GM21723 (cell line): ENCODE measurements around the gene FAM89B.
"Not testable (repeated sequence)": the region's sequence is repeated elsewhere in the genome, so short reads cannot be mapped to it uniquely, and the experiment has no call there.

Source experiments
- ATAC-seq: cut with Tn5 transposase; IDR thresholded peaks from one replicate; pipeline ENCODE4 v1.9.1; 2021; ENCODE audit warnings: mild to moderate bottlenecking, moderate library complexity; ENCODE audit not compliant: unreplicated experiment

FAM89B gene

DNA sequence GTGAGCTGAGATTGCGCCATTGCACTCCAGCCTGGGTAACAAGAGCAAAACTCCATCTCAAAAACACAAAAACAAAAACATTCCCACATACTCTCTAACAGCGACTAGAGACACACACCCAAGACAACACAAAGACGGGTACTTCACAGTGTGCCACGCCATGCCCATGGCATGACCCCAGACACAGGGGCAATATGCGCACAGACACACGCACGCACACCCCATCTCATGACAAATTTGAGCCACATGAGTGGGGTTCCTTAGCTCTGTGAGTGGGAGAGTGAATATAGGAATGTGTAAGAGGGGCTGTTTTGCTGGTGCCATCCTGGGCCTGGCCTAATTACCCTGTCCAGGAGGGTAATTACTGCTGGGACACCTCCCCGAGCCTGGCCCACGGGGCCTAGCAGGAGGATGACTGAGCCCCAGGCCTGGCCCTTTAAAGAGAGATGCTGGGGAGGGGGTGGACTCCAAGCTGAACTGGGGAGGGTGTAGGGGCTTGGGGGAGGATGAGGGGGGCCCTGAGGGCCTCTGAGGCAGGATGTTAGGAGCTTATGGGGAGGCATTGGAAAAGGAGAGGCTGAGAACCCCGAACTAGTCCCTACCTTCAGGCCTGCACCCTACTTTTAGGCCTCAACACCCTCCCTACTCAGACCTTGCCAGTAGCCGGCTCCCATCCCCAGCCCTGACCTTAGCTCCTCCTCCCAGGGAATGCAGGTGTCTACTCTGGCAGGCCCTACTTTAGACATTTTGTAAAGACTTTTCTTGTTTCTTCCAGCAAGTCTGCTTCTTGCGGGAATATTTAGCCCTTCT, 15.7 kb upstream of the FAM89B start:
- no peak for ATAC-seq

DNA sequence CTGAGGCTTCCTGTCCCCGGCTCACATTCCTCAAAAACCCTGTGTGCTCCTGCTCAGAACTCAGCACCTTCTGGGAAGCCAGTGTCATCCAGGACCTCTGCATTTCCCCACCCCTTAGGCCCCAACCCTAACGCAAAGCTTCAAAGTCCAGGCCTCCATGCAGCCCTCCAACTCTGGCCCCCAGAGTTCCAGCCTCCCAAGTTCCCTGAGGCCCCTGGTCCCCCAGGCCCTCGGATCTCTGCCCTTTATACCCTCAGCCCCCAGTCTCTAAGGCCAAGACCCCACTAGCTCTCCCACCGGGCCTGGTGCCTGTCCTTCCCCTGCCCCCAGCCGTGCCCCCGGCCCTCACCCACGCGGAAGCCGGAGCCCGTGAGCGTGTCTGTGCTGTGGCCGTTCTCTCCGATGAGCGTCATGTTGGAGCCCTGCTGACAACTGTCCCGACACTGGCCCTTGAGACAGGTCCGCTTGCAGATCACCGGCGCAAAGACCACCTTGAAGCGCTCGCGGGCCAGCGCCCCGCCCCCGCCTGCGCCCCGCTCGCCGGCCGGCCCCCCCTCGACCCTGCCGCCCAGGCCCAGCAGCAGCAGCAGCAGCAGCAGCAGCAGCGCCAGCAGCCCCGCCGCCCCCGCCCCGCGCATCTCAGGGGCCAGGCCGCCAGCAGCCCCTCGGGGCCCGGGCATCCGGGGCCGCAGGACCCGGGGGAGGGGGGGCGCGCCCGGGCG, 14.9 kb upstream of the FAM89B start:
- no peak for ATAC-seq

DNA sequence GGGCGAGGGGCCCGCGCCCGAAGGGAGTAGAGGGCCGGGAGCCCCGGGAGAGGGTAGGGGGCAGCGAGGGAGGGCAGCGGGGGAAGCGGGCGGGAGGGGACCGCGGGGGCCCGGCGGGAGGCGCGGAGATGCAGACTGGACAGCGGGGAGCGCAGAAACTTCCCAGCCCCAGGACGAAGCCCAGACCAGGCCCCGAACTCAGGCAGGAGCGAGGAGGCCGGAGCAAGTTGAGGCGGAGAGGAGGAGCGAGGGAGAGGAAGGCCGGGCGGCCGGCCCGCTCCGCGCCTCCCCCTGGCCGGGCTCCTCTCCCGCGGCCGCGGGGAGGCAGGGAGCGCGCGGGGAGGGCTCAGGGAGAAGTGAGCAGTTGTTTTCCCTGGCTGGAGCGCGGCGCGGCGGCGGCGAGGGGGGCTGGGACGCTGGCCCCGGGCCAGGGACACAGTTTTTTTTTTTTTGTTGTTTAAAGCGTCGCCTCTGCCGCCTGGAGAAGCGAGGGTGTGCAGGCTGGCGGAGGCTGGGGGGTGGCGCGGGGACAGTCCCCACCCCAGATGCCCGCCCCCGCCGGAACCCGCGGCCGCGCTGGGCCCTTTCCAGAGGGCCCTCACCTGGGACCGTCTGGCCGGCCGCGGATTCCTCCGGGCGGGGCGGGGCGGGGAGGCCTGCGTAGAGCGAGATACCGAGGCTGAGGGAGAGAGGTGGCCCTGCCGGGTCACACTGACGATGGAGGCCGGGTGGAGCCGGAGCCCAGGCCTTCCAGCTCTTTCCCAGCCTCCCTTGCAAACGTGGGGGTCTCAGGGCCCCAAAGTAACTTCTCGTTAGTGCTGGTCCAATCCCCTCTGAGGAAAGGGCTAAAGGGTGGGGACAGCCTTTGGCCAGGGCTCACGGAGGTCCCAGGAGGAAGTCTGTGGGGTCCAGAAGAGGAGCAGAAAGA, 14.1 kb upstream of the FAM89B start, which contains the start of gene LTBP3:
Gene LTBP3, minus strand, starts transcription at position 358 of the 928 bp plus-strand sequence. CDS start 400 bp downstream, outside the sequence.
- no peak for ATAC-seq

DNA sequence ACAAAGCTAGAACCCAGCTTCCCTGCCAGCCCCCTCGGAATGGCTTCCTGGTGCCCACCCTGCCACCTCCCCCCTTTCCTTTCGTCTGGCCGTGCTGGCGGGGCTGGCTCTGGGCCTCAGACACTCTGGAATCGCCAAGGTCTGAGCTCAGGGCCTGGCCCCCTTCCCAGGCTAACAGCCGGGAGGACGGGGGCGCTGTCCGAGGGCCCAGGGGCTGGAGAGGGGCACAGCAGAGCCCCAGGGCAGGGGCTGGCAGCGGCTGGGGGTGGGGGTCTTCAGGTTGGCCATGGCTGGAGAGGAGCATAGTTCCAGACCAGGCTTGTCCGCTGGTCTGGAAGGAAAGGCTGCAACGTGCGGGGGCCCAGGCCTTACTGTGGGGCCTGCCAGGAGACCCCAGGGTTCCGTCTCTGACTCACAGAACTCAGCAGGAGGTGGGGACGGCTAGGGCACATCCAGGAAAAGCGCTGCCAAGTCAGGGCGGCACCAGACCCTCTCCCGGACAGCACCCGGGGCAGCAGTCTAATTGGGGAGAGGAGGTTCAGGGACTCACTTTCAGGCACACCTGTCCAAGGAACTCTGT, 13.3 kb upstream of the FAM89B start:
- ATAC-seq, result no peak

DNA sequence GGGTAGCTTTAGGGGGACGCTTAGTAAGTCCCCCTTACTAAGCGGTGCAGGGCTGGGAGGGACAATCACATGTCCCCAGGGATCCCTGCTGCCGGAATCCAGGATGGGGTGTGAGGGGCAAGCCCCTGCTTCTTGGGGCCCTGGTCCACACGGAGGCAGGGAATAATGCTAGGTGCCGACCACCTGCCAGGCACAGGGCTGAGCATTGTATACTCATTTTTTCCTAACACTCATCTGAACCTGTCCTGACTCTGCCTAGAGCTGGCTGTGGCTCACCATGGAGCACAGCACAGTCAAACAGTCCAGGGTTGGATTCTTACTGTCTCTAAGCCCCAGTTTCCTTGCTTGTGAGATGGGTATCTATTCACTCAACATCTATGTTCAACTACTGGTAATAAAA, 12.8 kb upstream of the FAM89B start:
- ATAC-seq, result no peak

DNA sequence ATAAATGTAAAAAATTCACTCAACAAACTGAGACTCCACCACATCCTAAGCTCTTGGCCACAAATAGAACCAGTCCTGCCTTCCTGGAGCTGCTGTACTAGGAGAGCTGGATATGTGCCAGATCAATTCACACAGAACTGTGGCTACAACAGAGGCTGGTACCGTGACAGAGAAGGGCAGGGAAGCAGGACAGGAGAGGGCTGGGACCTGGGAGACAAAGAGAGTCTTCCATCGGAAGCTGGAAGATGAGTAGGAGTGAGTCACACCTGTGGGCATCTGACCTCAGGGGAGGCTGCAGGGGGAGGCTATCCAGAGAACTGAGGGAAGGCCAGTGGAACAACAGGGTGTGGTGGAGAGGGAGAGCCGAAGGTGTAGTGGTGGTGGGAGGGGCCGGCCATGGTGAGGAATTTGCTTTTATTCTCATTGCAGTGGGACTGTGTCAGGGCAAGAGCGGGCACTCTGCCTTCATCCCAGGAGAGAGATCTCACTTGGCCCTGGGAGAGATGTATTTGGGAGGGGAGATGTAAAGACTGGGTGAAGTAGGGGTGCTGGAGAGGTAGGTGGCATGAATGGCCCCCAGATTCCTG, 12.3 kb upstream of the FAM89B start:
- ATAC-seq, result no peak

DNA sequence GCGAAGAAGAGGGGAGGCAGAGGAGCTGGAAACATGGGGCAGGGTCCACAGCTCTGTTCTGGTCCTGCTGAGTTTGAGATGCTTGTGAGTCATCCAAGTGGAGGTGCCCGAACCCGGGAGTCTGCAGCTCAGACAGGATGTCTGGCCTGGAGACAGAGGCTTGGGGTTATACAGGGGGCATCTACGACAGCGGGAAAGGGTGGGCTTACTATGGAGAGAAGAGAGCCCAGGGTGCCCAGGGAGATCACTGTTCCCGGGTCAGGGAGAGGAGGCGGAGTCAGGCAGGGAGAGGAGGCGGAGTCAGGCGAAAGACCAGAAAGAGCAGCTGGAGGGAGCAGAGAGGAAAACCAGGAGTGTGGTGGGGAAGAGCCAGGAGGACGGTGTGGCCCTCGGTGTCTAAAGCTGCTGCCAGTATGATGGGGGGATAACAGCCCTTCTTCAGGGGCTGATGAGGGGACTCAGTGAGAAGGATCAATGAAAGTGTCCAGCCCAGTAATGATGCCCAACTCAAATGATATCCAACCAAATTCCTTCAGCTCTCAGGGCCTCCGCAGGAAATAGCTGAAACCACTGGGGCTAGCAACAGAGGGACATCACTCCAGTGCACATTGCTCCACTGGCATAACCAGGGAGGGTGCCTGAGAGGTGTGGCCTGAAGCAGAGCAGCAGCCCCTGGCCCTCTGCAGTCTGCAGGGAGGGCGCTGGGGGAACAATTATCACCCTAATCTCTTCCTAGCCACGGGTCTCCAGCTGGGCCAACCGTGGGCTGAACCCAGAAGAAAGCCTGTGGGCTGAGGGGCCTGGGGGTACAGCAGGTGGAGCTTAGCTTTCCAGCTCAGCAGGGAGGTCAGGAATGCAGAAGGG, 11.6 kb upstream of the FAM89B start:
- ATAC-seq, result no peak

DNA sequence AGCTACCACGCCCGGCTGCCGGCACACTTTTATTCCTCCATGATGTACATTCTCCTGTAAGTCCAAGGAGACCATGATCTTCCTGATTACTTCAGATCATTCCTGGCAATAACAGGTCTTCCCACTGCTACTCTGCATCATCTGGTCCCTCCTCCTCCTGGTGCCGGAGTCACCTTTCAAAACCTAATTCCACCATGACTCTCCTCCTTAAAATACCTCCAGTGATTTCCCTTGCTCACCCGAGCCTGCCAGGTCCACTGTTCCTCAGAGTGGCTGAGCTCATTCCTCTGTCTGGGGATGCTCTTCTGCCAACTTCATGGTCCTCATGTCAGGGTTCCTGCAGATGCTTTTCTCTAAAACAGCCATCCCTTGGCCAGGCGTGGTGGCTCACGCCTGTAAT, 10.3 kb upstream of the FAM89B start:
- ATAC-seq, result no peak

DNA sequence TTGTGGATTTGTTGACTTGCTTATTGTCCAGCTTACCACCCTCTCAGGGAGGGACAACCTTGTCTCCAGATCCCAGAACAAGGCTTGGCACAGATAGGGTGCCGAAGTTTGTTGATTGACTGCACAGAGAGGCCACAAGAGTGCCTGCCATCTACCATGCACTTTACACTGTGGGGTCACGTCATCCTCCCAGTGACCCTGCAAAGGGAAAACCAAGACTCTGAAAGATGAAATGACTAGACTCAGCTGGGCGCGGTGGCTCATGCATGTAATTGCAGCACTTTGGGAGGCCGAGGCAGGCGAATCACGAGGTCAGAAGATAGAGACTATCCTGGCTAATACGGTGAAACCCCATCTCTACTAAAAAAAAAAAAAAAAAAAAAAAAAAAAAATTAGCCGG, 9.6 kb upstream of the FAM89B start:
- no peak for ATAC-seq

DNA sequence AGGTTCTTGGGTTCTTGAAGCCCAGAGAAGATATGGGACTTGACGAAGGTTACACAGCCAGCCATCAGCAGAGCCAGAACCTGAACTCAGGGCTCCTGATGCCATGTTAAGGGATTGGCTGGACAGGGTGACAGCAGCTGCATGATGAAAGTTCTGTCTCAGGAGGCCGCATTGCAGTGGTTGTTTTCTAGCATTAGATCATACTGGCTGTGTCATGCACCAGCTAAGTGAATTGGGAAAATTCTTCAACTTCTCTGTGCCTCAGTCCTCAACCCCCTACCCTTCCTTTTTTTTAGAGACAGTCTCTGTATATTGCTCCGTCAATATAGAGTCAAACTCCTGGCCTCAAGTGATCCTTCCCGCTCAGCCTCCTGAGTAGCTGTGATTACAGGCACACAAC, 8.7 kb upstream of the FAM89B start:
- ATAC-seq, result no peak

DNA sequence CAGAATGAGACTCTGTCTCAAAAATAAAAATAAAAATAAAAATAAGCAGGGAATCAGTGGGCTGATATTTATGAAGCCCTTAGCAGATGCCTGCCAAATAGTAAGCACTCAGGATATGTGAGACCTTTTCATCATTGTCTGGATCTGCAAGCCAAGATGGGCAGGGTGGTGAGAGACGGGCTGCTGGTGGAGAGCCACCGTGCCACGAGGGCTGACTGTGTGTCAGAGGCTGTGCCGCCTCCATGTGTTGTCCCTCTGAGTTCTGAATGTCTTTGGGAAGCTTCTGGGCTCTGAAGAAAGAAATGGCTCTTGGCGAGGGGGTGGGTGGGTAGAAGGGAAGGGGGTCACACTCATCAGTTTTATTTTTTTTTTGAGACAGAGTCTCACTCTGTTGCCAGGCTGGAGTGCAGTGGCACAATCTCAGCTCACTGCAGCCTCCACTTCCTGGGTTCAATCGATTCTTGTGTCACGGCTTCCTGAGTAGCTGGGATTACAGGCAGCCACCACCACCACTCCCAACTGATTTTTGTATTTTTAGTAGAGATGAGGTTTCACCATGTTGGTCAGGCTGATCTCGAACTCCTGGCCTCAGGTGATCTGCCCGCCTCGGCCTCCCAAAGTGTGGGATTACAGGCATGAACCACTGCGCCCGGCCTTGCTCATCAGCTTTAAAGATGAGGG, 7.3 kb upstream of the FAM89B start:
- ATAC-seq, result not testable (repeated sequence)

DNA sequence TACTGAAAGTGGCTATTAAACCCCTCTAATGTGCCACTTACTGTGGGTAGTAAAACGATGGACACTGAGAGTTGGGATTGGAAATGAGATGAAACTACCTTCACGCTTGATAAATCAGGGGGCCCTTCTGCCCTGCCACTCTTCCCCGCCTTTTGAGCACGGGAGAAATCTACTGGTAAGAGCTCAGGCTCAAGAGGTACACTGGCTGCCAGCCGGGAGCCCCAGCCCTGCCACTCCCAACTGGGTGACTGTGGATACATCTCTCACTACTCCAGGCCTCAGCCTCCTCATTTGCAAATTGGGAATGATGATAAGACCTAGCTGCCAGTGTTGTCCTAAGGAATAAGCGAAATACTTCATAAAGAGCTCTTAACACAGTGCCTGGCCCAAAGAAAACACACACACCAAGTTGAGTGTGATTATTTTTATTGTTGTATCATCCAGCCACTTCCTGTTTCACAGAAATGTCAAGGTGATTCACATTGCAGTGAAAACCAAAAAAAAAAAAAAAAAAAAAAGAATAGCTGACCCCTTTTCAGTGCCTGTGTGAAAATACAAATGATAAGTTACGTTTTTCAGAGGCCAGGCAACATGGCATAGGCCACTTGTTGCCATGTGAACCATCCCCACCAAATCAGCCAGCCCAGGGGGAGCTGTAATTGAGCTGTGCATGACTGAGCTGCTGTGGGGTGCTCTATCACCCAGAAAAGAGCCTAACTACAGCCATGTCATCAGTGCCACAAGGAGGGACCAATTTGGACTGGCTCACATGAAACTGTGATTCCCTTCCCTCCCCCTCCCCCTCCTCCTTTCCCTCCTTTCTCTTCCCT, 6.5 kb upstream of the FAM89B start:
- no peak for ATAC-seq

DNA sequence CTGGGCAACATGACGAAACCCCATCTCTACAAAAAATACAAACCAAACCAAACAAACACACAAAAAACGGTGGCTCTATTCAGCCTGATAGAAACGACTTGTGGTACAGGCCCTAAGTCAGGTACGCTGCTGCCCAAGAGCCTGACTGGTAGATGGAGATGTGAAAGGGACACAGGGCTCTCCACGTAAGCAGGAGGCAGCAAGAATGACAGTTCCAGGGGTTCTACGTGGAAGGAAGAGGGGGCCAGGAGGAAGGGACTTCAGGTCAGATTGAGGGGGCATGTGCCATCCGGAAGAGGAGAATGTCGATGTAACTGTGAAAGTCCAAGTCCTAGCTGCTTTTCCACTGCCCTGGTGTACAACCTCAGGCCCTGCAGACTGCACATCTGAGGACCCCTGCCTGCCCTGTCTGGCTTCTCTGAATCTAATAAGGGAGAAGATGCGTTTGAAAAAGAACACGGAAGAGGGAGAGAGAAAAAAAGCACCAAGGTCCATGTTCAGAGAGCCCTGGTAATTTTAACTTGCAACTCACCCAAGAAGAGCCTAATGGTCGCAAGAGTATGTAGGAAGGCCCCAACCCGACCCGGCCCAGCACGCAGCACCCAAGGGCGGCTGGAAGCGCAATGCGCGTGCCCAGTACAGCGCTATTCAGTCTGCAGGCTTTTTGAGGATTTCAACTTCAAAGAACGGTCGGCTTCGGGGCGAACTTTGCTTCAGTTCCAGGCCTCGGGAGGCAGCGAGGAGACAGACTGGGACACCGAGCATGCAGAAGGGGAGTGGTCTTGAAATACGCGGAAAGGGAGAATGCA, 3.0 kb upstream of the FAM89B start:
- ATAC-seq, result no peak

DNA sequence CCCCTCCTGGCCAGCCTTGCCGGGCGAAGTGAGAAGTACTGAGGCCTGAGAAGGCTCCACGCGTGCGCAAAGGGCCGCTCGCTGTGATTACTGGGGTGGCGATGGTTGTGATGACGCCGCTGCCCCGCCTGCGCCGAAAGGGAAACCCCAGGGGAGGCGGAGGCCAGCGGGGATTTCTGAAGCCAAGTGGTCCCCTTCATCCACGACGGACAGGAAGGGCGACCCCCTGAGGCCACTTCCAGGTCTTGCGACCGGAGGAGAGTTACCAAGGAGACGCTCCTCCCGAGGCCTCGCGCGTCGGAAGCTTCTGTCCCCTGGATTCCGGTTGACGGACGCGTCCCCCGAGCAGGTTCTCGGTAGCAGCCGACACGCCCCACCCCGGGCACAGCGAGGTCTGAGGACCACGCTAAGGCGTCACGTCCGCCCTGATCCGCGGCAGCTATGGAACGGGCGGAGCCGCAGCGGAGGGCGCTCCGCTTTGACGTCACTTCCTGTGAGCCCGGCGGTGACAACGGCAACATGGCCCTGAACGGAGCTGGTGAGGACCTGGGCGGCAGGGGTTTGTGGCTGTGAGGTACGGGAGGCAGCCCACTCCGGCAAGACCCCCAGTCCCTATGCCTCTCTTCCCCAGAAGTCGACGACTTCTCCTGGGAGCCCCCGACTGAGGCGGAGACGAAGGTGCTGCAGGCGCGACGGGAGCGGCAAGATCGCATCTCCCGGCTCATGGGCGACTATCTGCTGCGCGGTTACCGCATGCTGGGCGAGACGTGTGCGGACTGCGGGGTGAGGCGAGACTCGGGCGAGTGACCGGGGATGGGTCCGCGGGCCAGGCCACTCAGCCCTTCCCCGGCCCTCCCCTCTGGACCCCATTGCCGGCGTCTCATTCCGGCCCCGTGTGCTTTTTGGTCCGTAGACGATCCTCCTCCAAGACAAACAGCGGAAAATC, 2.1 kb upstream of the FAM89B start, which contains the start of gene ZNRD2:
Gene ZNRD2, plus strand, starts transcription at position 505 of the 946 bp plus-strand sequence. Its CDS starts 15 bp downstream, at position 520.
- peak; percentile 63 for ATAC-seq

DNA sequence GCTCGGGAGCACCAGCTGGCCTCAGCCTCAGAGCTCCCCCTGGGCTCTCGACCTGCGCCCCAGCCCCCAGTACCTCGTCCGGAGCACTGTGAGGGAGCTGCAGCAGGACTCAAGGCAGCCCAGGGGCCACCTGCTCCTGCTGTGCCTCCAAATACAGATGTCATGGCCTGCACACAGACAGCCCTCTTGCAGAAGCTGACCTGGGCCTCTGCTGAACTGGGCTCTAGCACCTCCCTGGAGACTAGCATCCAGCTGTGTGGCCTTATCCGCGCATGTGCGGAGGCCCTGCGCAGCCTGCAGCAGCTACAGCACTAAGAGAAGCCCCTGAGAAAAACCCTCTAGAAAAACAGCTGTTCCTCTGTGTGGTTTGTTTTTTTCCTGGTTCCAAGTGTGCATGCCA, 918 bp upstream of the FAM89B start:
- ATAC-seq, result no peak

DNA sequence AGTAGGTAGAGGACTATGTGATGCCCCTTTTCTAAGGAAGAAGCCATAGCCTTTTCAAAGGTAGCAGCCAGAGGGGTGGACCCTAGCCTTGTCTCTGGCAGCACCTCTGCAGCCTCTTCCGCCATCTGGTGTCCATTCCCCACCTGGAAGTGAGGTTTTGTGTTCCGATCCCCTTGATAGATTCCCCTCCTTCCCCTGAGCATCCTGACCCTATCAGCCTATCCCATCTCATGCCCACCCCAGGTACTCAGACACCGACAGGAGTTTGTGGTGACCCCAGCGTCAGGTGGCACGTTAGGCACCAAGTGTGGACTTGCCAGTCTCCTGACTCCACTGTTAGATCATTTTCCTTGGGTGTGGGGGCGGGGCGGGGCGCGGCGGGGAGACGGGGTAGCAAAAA, 398 bp upstream of the FAM89B start:
- no peak for ATAC-seq
